DMS53 (cell line): ENCODE data around the gene MOSPD3.

Experiments
- DNase-seq: peaks from one replicate; lab custom pipeline; 2025; lab: John Stamatoyannopoulos, UW

Gene MOSPD3

DNA sequence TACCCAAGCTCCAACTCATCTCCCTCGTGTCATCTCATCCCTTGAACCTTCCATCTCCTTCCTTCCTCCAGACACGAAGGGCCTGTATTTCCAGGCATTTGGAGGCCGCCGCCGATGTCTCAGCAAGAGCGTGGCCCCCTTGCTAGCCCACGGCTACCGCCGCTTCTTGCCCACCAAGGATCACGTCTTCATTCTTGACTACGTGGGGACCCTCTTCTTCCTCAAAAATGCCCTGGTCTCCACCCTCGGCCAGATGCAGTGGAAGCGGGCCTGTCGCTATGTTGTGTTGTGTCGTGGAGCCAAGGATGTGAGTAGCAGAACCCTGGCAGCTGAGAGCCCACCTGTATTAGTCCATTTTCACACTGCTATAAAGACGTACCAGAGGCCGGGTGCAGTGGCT lies 20.7 kb upstream of the MOSPD3 start:
- no peak for DNase-seq

DNA sequence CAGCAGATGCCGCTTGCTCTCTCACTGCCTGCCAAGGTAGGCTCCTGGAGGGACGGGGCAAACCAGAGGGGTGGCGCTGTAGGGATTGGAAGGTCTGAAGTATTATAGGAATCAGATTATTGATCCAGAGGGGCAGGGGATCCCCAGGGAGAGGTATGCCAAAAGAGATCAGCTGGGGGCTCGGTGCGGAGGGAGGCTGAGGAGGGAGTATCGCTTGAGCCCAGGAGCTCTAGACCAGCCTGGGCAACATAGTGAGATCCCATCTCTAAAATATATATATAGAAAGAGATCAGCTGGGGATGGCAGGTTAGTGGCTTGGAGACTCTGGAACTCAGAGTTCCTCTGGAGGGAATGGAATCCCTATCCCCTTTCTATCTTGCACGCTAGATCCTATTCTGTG lies 17.2 kb upstream of the MOSPD3 start:
- no peak for DNase-seq

DNA sequence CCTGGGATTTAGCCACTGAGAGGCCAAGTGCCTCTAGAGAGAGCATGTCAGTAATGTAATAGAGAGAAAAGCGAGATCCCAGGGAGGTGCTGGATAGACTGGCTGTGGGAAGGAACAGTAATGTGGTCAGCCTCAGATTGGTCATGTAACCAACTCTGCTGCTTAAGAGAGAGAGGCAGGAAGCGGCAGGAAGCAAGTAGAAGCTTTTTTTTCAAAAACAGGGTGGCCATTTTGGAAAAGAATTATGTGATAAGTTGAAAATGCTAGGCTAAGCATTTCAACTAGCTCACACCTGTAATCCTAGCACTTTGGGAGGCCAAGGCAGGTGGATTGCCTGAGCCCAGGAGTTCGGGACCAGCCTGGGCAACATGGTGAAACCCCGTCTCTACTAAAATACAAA lies 13.9 kb upstream of the MOSPD3 start:
- no peak for DNase-seq

DNA sequence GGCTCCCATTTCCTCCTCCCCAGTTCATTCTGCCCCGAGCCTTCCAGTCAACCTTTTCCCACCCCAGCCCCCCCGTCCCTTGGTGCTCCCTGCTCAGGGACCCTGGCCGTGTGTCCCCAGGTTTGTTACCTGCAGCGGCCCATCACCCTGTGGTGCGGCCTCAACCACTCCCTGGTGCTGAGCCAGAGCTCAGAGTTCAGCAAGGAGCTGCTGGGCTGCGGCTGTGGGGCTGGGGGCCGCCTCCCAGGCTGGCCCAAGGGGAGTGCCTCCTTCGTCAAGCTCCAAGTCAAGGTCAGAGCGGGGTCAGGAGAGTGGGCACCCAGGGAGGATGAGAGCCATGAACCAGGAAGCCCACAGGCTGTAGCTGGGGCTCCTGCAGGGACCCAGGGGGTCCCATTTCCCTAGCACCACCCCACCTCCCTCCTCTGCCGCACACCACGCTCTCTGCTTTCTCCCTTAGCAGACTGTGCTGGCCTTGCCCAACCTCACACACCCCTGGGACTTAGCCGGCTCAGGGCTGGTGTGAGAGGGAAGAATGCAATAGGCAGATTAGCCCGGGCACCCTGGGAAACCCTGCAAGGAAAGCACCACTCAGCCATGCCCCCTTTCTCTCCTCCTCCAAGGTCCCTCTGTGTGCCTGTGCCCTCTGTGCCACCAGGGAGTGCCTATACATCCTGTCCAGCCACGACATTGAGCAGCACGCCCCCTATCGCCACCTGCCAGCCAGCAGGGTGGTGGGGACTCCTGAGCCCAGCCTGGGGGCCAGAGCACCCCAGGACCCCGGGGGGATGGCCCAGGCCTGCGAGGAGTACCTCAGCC lies 12.2 kb upstream of the MOSPD3 start:
- no peak for DNase-seq

DNA sequence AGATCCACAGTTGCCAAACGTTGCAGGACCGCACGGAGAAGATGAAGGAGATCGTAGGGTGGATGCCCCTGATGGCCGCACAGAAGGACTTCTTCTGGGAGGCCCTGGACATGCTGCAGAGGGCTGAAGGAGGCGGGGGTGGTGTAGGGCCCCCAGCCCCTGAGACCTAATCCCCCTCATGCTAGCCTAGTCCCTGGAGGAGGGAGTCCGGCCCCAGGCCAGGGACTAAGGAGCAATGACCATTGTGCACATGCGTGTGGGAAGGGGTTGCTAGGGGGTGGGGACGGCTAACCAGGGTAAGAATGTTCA lies 11.7 kb upstream of the MOSPD3 start:
- DNase-seq: no peak

DNA sequence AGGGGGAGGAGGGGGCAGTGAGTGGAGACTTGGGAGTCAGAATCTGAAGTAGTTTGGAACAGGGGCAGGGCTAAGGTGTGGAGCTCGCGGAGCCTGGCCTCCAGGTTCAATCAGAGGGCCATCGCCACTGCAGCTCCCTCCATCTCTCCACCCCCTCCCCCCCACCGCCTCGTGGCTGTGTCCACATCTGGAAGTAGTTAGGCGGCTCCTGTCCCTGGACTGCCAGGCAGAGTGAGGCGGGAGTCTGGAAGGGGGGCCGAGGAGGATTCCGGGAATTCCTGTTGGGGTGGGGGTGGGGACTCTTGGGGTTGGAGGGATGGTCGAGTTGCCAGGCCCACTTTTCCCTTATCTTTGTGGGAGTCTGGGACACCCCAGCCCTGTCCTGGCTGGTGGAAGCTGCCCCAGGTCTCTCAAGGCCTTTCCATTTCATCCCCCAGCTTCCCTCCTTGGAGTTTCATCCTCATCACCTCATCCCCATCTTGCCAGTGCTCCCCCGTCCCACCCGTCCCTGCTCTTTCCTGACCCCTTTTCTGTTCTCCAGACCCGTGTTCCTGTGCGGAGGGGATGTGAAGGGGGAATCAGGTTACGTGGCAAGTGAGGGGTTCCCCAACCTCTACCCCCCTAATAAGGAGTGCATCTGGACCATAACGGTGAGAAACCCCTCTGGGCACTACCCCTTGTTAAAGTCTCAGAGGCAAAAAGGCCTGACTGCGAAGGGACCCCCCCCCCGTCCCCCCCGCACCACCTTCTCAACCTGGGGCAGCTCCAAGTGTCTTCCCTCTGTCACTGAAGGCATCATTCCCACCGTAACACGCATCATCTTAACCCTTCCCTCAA lies 9.2 kb upstream of the MOSPD3 start:
- peak; percentile 55 for DNase-seq

DNA sequence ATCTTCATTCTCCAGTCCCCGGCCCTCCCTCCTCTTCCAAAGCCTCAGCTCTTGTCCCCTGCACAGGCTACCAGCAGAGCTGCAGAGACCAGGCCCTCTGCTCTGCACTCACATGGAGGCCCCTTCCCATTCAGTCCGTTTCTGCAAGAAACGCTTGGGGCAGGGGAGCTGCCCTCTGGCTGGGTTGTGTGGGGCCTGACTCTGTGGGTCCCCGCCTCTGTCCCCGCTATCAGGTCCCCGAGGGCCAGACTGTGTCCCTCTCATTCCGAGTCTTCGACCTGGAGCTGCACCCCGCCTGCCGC lies 8.7 kb upstream of the MOSPD3 start:
- peak; percentile 70 for DNase-seq

DNA sequence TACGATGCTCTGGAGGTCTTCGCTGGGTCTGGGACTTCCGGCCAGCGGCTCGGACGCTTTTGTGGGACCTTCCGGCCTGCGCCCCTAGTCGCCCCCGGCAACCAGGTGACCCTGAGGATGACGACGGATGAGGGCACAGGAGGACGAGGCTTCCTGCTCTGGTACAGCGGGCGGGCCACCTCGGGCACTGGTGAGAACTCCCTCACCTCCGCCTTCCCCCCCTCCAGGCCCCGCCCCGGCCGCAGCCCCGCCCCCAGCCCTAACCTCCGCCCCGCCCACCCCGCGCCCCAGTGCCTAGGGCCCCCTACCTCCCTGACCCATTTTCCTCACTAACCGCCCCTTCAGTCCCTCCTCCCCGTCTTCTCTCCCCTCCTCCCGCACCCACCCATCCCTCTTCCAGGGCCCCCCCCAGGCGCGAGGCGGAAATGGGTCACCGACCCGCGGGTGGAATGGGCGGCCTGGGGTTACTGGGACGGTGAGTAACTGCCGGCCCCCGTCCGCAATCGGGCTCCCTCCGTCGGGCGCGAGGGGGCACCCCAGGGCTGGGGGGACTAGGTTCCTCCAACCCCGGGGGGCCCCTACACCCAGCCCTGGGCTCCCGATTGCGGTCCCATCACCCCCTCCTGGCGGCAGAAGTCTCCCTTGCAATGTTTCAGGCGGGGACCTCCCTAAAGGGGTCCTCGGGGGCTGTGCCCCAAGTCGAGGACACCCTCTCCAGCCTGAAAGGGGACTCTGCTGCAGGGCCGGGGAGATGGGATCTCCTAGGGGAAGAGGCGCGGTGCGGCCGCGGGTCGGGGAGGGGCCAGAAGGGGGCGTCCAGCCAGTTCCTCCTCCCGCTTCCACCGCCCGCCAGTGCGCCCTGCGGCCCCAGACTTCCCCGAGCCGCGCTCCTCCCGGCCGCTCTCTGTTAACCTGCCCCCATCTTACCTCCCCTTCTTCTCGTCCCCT lies 8.0 kb upstream of the MOSPD3 start:
- DNase-seq: peak; percentile 86

DNA sequence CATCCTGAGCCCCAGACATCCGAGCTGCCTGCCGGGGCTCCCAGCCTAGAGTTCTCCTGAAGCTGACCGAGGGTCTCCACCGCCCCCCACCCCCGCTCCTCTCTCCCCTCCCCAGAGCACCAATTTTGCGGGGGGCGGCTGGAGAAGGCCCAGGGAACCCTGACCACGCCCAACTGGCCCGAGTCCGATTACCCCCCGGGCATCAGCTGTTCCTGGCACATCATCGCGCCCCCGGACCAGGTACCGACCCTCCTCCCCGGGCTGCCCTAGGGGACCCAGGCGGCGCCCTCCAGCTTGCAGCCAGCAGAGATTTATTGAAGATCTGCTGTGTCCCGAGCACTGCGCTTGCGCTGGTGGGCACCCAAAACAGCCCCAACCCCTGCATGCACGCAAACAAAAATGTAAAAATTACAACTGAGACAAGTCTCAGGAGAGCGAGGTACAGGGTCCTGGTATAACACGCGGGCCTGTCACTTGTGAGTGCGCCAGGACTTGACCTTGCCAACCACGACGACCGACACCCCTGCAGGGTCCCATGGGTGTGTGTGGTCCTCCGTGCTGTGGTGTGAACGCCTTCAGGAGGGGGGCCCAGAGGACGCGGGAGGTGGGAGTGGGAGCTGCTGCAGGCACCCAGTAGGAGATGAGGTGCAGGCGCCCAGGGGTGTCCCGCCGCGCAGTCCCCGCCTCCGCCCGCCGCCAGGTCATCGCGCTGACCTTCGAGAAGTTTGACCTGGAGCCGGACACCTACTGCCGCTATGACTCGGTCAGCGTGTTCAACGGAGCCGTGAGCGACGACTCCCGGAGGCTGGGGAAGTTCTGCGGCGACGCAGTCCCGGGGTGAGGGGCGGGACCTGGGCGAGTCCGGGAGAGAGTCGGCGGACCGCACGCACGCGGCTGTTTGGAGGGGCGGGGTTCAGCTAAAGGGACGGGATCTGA lies 7.1 kb upstream of the MOSPD3 start:
- DNase-seq: peak; percentile 68

DNA sequence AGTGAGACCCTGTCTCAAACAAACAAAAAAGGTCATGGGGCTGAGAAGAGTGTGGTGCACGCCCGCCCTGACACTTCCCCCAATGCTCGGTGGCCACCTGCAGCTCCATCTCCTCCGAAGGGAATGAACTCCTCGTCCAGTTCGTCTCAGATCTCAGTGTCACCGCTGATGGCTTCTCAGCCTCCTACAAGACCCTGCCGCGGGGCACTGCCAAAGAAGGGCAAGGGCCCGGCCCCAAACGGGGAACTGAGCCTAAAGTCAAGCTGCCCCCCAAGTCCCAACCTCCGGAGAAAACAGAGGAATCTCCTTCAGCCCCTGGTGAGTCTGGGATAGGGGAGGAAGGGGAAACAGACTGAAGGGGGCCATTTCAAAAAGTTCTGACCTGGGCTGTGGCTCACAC lies 6.0 kb upstream of the MOSPD3 start:
- no peak for DNase-seq

DNA sequence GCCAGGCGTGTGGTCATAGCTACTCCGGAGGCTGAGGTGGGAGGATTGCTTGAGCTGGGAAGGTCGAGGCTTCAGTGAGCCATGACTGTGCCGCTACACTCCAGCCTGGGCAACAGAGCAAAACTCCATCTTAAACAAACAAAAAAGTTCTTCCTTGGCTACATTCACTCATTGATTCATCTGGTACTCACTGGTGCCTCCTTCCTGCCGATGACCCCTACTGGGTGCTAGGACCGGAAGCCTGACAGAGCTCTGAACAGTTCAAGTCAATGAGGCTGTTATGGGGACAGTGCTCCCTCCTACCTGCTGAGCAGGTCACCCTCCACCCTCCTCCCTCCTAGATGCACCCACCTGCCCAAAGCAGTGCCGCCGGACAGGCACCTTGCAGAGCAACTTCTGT lies 5.2 kb upstream of the MOSPD3 start:
- DNase-seq: no peak

DNA sequence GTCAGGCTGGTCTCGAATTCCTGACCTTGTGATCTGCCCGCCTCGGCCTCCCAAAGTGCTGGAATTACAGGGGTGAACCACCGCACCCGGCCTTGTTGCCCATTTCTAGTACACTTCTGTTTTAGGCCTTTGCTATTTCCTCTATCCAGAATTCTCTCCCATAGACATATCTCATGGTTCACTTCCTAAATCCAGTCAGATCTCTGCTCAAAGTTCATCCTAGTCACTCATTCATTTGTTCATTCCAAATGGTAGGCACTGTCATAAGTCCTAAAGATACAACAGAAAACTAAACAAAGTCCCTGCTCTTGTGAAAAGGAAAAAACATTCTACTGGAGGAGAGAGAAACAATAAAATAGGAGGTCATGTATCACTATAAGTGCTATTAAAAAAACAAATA lies 2.4 kb upstream of the MOSPD3 start:
- no peak for DNase-seq

DNA sequence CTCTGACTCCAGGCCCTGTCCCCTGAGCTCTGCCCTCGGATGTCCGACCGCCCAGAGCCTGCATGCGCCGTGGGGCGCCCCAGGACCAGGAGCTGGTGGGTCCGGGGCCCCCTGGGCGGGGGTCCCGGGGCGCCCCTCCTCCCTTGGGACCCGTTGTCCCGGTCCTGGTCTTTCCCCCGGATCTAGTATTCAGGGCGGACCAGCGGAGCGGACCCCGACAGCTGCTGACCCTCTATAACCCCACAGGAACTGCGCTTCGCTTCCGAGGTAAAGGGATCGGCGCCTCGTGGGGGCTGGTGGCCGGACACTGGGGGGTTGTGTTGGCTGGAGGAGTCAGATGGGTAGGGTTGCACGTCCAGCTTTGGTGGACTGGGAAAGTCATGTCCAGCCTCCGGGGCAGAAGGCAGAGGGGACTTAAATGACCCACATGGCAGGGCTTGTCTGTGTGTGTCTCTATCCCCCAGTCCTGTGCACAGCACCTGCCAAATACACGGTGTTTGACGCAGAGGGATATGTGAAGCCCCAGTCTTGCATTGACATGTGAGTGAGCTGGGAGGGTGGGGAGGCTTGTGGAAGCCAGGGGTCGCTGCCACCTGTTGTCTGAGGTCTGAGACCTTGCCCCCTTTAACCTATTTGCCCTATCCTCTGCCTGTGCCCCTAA lies 520 bp downstream of the MOSPD3 start:
- peak; percentile 59 for DNase-seq

DNA sequence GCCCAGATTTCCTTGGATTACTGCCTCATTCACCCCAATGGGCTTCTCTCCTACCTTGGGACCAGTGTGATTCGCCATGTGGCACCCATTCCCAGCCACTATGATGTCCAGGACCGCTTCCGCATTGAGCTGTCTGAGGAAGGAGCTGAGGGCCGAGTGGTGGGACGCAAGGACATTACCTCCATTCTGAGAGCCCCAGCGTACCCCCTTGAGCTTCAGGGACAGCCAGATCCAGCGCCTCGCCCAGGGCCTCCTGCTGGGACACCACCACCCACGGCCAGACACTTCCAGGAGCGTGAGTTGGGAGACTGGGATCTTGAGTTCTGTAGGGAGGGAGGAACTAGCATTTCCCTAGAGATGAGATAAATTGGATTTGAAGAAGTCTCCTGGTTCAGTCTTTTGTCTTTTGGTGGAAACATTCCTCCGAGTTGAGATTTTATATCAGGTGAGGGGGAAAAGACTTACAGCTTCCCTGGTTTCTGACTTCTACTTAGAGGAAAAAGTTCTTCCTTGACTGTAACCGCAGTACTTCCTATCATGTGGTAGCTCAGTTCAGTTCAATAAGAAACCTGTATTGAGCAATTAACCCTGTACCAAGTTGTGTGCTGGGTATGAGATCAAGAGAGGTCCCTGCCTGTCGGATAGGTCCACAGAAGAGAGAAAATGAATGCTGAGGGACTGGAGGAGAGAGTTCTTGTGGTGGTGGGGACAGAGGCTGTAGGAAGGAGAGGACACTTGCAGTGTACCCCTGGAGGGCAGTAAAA lies 1.3 kb downstream of the MOSPD3 start:
- DNase-seq: no peak

DNA sequence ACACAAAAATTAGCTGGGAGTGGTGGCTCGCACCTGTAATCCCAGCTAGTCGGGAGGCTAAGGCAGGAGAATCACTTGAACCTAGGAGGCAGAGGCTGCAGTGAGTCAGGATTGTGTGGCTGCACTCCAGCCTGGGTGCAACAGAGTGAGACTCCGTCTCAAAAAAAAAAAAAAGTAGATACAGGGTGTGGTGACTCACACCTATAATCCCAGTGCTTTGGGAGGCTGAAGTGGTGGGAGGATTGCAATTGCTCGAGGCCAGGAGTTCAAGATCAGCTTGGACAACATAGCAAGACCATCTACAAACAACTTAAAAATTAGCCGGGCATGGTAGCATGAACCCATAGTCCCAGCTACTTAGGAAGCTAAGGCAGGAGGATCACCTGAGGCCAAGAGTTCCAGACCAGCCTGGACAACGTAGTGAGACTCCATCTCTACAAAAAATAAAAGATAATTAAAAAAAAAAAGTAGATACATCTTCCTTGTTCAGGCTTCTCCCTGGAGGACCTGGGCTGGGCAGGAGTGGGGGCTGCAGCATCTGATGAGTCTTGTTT lies 2.0 kb downstream of the MOSPD3 start:
- no peak for DNase-seq

DNA sequence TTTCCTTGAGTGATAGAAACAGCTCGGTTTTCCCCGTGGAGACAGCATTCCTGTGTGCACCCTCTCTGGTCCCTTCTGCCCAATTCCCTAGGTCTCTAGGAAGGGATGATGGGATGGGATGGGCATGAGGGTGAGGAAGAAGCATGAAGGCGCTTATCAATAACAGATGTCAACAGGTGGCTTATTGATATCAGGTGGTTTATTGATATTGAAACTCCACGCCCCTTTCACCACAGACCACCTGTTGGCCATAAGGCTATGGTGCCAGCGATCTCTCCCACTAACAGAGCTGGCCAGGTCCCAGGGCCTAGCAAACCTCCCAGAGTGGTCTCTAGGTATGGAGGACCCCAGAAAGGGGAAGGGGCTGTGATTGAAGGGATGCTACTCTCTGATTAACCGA lies 7.9 kb downstream of the MOSPD3 start:
- DNase-seq: no peak

DNA sequence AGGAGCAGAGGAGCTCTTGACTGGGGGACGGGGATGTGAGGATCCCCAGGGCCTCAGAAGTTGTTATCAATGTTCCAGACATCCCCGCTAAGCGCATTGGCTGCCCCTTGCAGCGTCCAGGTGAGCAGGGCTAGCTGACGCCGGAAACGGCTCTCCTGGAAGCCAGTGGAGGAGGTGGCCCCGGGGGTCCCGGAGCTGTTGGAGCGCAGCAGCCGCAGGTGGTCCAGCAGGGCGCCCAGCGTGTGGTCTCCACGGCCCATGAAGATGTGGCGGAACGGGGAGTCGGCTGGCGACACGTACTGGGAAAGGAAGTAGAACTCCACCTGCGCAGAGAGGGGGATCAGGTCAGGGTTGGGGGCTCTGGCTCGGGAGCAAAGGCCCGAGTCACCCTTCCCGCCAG lies 8.5 kb downstream of the MOSPD3 start:
- DNase-seq: no peak

DNA sequence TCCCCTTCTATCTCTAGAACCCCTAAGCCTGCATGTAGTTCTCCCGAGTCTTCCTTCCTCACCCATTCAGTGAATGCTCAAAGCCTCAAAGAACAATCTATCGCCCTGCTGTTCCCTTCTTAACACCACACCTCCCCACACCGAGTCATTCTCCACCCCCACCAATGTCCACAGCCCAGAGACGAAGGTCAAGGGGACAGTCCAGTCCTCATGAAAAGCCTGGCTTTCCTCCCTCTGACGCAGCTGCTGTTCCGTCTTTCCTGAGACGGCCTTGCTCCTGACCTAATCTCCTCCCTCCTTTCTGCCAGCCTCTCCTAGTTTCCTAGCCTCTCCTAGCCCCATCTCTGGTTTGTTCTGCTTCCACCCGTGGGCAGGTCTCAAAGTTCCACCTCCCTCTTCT lies 9.2 kb downstream of the MOSPD3 start:
- no peak for DNase-seq

DNA sequence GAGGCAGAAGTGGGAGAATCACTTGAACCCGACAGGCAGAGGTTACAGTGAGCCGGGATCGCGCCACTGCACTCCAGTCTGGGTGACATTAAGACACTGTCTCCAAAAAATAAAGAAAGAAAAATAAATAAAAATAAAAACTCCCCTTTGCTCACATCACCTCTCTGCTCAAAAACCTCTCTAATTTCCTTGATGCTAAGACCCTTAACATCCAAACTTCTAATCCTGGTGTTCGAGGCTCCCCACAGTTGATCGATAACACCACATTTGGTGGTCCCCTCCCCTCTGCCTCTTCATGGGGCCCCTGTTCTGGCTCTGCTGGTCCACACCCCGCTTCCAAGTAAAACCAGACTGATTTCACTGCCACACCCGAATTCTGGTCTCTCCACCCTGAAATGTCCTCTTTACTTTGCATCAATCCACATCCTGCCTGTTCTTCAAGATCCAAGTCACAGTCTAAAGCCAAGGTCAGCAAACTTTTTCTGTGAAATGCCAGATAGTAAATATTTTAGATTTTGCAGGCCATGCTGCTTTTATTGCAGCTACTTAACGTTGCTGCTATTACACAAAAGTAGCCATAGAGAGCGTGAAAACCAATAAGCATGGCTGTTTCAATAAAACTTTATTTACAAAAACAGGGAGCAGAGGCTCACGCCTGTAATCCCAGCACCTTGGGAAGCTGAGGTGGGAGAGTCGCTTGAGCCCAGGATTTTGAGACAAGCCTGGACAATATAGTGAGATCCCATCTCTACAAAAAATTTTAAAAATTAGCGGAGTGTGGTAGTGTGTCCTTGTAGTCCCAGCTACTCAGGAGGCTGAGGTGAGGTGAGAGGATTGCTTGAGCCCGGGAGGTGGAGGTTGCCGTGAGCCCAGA lies 11.8 kb downstream of the MOSPD3 start:
- no peak for DNase-seq
